Measurements from ENCODE around the gene OPCML. TPM values are rescaled to one million over a fixed set of nuclear protein-coding genes. Genes with fewer than 3 reads are reported as not detected.

The OPCML gene
- polyA plus RNA-seq, 1 donor from 2014 or later: 11.6 TPM

DNA sequence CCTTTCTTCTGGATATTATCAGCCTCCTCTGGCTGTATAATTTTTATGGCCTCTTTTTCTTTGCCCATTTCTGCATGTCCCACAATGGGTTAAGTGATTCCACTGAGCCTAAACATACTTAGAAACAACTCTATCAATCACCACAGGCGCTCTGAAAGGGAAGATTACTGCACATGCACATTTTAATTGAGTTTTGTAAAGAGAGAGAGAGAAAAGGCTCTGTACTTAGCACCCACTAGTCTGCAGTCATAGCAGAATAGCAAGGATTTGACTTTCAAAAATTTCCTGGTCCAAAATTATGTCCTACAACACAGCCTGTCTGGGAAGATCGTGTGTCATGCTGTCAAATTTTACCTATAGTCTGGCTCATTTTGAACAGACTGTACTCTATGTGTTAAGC, 758.5 kb downstream of the OPCML start:
- no peaks in the 10 kb centered on the region for H3K79me2 ChIP-seq (replicated peaks; ENCODE audit: insufficient read depth, low read length)
- peak overlapping the region; percentile 38 for H3K4me2 ChIP-seq (ENCODE audit: low read length)
- H3K9me2 ChIP-seq (ENCODE audit: insufficient read depth, low read length): no peaks in the 10 kb centered on the region
- no peak overlapping the region for H2AFZ ChIP-seq (ENCODE audit: low read depth, low read length)
- TF ChIP-seq EP300 (conservative IDR thresholded peaks at IDR 0.05; ENCODE audit: poor library complexity, severe bottlenecking): no peak
- TF ChIP-seq RAD21 (conservative IDR thresholded peaks at IDR 0.05): no peak
- TF ChIP-seq EZH2 (IDR thresholded peaks at IDR 0.05; ENCODE audit: borderline replicate concordance, insufficient read depth, low read length, poor library complexity, severe bottlenecking): no peak
- TF ChIP-seq MXI1 (conservative IDR thresholded peaks at IDR 0.05; ENCODE audit: poor library complexity, severe bottlenecking): no peak
- H3F3A ChIP-seq (ENCODE audit: insufficient read depth, low read length, poor library complexity, severe bottlenecking): no peaks in the 10 kb centered on the region
- no peaks in the 10 kb centered on the region for H3K27me3 ChIP-seq (ENCODE audit: insufficient read depth, low read depth, low read length)
- peak overlapping the region; percentile 39 for H3K4me3 ChIP-seq (ENCODE audit: low read length)
- H3K36me3 ChIP-seq (ENCODE audit: insufficient read depth, low read length): no peaks in the 10 kb centered on the region
- peak overlapping the region; percentile 49 for H3K9ac ChIP-seq (ENCODE audit: low read length)
- no peaks in the 10 kb centered on the region for H3K9me3 ChIP-seq (ENCODE audit: low read length)
- peak overlapping the region; percentile 67 for H3K27ac ChIP-seq (ENCODE audit: low read length)
- H4K20me1 ChIP-seq (ENCODE audit: insufficient read depth): no peaks in the 10 kb centered on the region

GRCh38 chr11:132772703-132773545, 759.4 kb downstream of the OPCML start:
- peak overlapping the region; percentile 49 for H3K9ac ChIP-seq (ENCODE audit: low read length)
- no peaks in the 10 kb centered on the region for H4K20me1 ChIP-seq (ENCODE audit: insufficient read depth)
- H3K79me2 ChIP-seq (replicated peaks; ENCODE audit: insufficient read depth, low read length): no peaks in the 10 kb centered on the region
- no peaks in the 10 kb centered on the region for H3K36me3 ChIP-seq (ENCODE audit: insufficient read depth, low read length)
- H3F3A ChIP-seq (ENCODE audit: insufficient read depth, low read length, poor library complexity, severe bottlenecking): no peaks in the 10 kb centered on the region
- peak overlapping the region; percentile 58 for H2AFZ ChIP-seq (ENCODE audit: low read depth, low read length)
- peak overlapping the region; percentile 39 for H3K4me3 ChIP-seq (ENCODE audit: low read length)
- TF ChIP-seq EP300 (conservative IDR thresholded peaks at IDR 0.05; ENCODE audit: poor library complexity, severe bottlenecking): peak; percentile 28
- no peak for TF ChIP-seq EZH2 (IDR thresholded peaks at IDR 0.05; ENCODE audit: borderline replicate concordance, insufficient read depth, low read length, poor library complexity, severe bottlenecking)
- peak; percentile 24 for TF ChIP-seq RAD21 (conservative IDR thresholded peaks at IDR 0.05)
- peak; percentile 16 for TF ChIP-seq MXI1 (conservative IDR thresholded peaks at IDR 0.05; ENCODE audit: poor library complexity, severe bottlenecking)
- TF ChIP-seq REST (IDR thresholded peaks at IDR 0.05; ENCODE audit: borderline replicate concordance): no peak
- peak; percentile 15 for TF ChIP-seq TAF1 (IDR thresholded peaks at IDR 0.05; ENCODE audit: low read depth)
- no peak for TF ChIP-seq CTCF (IDR thresholded peaks at IDR 0.05; ENCODE audit: poor library complexity, severe bottlenecking)
- TF ChIP-seq SMC3 (conservative IDR thresholded peaks at IDR 0.05; ENCODE audit: poor library complexity): peak; percentile 22
- no peak for TF ChIP-seq POLR2AphosphoS5 (IDR thresholded peaks at IDR 0.05)
- peak overlapping the region; percentile 67 for H3K27ac ChIP-seq (ENCODE audit: low read length)
- no peaks in the 10 kb centered on the region for H3K9me2 ChIP-seq (ENCODE audit: insufficient read depth, low read length)
- peak overlapping the region; percentile 38 for H3K4me2 ChIP-seq (ENCODE audit: low read length)
- H3K9me3 ChIP-seq (ENCODE audit: low read length): no peaks in the 10 kb centered on the region
- H3K27me3 ChIP-seq (ENCODE audit: insufficient read depth, low read depth, low read length): no peaks in the 10 kb centered on the region
